HG03103 (cell line): ENCODE results near the gene SLC25A10.
"Not testable (repeated sequence)": the region's sequence is repeated elsewhere in the genome, so short reads cannot be mapped to it uniquely, and the experiment has no call there.

Source experiments
- ATAC-seq: cut with Tn5 transposase; IDR thresholded peaks from one replicate; pipeline ENCODE4 v1.9.1; 2021; ENCODE audit warnings: low read depth; ENCODE audit not compliant: unreplicated experiment

Gene SLC25A10, protein sequence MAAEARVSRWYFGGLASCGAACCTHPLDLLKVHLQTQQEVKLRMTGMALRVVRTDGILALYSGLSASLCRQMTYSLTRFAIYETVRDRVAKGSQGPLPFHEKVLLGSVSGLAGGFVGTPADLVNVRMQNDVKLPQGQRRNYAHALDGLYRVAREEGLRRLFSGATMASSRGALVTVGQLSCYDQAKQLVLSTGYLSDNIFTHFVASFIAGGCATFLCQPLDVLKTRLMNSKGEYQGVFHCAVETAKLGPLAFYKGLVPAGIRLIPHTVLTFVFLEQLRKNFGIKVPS

DNA sequence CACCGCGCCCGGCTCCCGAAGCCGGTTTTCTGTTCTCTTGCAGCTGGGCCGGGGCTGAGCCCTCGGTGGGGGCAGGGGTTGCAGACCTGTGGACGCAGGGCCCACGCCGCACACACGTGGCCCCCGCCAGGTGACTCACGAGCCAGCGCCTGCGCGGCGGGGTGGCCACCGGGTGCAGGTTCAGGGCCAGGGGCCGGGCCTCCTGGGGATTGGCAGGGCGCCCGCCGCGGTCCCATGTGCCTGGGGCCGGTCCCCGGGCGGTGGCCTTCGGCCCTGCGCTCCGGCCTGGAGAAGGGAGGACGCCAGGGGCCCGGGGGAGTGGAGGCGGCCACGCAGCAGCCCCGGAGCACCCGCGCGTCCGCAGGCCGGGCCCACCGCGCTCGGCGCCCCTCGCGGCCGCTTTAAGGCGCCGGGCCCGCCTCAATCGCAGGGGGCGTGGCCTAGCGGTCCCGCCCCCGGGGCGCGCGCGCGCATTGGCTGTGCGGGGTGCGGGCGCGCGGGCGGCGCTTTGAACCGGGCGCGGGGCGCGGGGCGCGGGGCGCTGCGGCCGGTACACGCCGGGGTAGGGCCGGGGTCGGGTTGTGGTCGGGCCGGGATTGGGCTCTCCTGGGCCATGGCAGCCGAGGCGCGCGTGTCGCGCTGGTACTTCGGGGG lies at the start of gene SLC25A10:
Gene SLC25A10, plus strand, starts transcription at position 471 of the 654 bp plus-strand sequence. Its CDS starts 143 bp downstream, at position 614.
- peak; percentile 60 for ATAC-seq

DNA sequence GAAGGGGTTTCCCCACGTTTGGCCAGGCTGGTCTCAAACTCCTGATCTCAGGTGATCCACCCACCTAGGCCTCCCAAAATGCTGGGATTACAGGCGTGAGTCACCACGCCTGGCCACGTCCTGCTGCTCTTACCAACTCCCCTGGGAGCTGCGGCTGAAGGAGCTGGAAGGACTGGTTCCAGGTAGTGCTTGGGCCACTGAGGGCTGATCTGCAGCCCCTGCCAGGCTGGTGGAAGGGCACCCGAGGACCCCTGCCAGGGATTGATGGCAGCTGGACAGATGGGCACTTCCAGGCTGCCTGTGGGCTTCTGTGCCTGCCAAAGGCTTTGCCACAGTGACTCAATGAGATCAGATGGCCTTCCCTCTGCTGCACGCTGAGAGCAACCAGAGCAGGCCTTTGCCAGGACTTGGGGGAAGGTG lies 48.0 kb upstream of the SLC25A10 start:
- ATAC-seq = no peak

DNA sequence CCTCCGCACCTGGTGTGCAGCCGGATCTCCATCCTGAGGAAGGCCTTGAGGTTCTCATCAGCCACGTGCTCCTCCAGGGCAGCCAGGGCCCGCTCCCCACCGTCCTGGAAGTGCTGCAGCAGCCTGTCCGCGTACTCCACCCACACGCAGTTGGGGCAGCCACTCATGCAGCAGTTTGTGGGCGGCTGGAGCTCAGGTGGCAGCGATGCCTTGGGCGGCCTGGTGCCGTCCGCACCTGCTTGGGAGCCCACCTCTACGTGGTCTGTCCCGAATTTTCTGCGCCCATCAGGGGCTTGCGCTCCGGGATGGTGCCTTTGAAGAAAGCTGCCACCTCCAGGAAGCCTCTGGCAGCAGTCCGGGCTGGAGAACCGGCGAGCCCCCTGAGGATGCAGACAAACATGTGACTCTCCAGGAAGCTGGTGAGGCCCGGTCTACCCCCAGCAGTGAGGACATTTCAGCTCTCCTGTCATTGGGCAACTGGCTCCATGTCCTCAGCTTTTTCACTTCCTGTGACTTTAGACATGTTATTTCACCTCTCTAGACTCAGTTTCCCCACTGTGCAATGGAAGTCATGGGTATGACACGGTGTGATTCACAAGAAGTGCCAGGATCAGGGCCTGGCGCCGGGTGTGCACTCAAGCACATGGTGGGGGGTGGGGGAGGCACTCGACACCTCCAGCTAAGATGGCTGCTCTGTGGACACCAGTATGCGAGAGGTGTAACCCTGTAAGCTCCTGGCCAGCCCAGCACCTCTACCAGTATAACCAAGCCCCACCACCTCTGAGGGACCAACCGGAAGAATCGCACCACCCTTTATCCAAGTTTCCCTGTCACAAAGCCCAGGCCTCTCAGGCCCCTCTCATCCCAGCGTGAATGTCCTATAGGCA lies 46.6 kb upstream of the SLC25A10 start:
- ATAC-seq = peak; percentile 17

DNA sequence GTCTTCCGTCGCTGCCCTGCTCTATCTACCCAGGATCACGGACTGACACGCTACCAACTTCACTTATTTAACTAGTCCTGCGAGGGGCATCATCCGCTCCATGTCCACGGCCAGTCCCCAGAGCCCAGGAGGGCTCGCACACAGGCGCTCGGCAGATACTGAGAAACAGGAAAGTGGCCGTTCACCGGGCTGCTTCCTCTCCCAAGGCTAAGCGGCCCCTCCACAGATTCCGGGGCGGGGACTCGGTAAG lies 46.1 kb upstream of the SLC25A10 start:
- ATAC-seq = peak; percentile 3

DNA sequence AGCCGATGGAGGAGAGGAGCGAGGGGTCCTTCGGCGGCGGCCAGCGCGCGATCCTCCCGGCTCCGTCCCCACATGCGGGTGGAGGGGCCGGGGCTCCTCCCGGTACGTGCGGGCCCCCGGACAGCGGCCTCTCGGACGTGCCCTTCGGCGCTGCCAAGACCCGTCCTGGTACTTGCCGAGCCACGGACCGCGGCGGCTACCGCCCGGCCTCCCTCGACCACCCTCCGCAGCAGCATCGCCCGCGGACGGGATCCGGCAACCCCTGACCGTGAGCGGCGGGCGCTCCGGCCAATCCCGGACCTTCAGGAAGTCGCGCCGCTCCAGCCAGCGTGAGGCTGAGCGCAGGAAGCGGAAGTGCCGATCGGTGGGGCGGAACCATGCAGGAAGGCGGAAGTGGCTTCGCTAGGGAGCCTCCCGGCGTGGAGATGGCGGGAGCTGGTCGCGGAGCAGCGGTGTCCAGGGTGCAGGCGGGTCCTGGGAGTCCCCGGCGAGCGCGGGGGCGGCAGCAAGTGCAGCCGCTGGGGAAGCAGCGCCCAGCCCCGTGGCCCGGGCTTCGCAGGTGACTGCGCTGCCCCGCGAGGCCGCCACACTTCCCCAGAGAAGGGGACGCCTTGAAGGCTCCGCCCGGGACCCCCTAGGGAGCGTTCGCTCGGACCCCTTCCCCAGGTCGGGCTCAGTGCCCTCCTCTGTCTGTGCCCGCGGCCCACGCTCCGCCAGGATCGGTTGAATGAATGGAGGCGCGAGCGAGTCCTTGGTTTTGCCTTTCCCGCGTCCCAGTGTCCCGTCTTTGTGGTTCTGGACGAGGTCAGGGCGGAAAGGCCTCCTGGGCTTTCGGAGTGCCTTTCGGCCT lies 45.5 kb upstream of the SLC25A10 start, which contains the start of the genes CCDC137 and OXLD1:
Gene CCDC137, plus strand, starts transcription at position 396 of the 850 bp plus-strand sequence. Its CDS starts 30 bp downstream, at position 426.
Gene OXLD1, minus strand, starts transcription at position 264 of the 850 bp plus-strand sequence. Its CDS starts 28 bp downstream, at position 236.
- peak; percentile 74 for ATAC-seq

DNA sequence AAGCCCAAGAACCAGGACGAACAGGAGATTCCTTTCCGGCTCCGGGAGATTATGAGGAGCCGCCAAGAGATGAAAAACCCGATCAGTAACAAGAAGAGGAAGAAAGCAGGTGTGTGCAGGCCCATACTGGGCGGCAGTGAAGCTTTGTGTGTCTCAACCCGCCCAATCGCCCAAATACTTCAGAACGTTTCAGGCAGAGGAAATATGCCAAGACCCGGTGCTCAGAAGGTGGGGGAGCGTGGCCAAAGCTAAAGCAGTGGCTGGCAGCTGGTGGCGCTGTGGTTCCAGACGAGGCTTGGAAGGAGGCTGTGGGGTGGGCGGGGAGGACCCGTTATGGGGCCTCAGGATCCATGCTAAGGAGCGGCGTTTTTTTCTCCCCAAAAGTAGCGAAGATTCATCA lies 44.3 kb upstream of the SLC25A10 start:
- ATAC-seq = no peak

DNA sequence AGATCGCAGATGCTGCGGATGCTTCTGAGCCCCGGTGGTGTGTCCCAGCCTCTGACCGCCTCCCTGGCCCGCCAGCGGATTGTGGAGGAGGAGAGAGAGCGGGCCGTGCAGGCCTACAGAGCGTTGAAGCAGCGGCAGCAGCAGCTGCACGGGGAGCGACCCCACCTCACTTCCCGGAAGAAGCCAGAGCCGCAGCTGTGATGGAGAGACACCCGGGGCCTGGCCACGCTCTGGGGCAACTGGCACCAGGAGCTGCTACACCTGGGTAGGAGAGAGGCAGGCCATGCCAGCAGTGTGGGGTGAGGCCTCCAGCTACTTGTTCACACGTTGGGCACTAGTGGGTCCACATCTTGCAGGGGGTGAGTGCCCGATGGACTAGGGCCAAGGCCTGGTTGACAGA lies 39.6 kb upstream of the SLC25A10 start:
- no peak for ATAC-seq

DNA sequence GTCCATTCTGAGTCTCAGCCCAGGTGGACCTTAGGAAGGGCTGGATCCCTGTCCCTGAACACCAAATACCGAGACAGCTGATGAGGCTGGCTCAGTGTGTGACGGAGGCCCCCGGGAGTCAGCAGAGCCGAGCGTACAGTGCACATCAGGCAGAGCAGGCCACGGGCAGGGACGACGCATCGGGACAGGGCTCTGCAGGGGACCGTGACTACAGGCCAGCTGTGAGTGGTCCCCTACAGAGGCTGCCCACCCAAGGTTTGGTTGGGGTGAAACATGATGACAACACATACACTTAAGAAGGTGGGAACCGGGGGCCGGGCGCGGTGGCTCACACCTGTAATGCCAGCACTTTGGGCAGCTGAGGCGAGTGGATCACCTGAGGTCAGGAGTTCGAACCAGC lies 39.1 kb upstream of the SLC25A10 start:
- ATAC-seq = no peak

DNA sequence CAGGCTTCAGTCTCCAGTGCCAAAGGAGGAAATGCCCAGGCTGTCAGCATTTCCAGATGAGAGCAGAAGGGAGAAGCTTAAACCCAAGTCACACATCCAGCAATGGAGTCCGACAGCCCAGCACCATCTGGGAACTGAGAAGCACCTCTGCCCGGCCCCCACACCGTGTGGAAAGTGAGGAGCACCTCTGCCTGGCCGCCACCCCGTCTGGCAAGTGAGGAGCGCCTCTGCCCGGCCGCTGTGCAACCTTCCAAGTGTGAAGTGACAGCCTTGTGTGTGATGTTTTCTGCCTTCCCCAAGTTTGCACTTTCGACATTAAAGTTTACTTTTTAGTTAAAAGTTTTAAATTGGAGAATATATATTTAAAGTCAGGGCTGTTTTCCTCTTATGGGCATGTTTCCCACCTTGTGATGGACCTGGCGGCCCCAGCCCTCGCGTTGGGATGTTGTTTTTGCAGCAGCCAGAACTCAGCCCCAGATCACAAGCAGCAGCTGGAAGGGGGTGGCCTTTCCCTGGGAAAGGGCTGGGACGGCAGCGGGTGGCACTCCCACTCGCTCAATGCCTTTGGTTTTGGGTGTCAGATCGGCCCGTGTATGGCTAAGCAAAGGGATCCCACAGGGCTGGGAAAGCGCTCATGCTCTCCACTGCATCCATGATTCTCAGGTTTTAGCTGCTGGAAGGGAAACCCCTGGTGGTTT lies 38.4 kb upstream of the SLC25A10 start:
- ATAC-seq = no peak

DNA sequence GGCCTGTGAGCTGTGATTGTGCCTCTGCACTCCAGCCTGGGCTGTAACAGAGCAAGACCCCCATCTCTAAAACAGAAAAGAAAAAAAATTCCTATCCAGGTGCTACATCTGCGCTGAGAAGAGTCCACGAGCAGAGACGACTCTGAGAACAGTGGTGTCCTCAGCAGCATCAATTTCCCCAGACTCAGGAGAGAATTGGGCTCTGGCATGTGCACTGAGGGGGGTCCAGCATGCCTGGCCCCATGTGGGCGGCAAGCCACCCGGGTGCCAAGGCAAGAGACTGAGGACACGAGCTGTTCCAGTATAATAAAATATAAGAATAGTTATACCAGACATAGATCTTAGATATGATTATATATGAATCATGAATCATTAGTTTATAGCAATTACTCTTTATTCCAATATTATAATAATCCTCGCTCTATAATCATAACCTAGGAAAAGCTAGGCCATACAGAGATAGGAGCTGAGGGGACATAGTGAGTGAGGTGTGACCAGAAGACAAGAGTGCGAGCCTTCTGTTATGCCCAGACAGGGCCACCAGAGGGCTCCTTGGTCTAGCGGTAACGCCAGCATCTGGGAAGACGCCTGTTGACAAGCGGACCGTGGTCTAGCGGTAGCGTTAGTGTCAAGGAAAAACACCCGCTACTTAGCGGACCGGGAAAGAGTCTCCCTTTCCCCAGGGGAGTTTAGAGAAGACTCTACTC lies 36.4 kb upstream of the SLC25A10 start:
- not testable (repeated sequence) for ATAC-seq

DNA sequence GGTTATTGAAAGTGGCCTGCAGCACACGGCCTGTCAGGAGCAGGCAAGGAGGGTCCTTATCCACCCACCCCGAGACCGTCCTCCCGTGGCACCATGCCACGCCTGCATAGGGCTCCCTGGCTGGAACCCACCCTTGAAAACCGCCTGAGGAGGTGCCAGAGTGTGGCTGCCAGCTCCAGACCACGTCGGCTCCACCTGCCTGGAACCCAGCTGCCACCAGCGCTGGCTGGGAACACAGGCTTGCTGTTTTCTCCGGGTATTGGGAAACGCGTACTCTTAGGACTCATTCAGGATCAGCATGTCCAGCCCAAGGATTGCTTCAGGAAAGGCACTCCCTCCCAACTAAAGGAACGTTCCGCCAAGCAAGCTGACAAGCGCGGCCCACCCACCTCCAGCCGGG lies 35.2 kb upstream of the SLC25A10 start:
- no peak for ATAC-seq

DNA sequence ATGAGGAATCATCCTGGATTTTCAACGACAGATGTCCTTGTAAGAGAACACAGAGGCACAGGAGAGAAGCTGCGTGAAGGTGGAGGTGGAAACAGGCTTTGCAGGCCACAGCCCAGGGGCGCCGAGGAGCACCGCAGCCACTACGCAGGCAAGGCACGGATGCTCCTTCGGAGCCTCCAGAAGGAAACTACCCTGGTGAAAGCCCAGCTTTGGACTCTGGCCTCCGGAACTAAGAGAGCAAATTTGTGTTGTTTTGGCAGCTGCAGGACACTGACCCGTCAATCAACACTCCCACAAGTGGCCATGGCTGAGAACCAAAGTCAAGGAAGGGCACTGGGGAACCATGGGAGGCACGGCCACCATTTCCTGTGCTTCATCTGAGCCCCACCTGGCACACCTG lies 31.9 kb upstream of the SLC25A10 start:
- ATAC-seq = no peak

DNA sequence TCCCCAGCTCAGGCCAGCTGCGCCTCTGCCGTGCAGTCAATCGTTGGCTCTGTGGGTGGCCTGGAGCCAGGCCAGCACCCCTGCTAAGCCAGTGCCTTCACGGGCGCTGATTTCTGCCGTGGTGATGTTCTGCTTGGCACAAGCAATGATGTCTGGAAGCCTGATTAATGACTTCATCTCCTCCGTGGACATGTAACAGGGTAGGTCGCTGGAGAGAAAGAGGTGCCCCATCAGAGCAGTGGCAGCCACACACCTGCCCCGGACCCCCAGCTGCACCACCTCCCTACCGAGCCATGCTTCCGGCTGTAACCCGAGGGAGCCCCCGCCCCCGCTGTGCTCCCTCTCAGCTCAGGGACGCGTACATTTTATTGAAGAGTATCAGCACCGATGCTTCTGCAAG lies 30.4 kb upstream of the SLC25A10 start:
- no peak for ATAC-seq

DNA sequence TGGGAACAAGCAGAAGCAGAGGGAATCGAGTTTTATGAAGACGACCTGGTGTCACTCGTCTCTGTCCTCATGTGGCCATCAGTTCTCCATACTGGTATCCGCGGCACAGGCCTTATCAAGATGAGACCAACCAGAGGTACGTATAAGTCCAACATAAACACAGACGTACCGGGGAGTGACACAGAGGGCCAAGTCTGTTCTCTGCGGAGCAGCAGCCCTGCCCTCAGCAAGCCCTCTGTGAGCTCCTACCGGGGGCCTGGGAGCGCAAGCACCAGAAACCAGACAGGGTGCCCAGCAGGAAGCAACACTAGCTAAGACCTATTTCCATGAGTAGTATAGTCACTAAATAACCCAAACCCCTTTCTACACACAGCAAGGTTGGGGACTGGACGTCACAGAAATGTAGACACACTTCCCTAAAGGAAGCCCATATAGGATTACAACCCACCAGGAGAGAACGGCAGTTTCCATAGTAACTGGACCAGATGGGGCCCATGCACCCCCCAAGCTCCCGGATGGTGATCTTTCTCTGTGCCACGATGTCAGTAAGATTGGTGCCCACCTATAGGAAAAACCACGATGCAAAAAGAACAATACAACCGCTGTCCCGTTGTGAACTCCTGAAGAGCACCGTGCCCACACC lies 29.4 kb upstream of the SLC25A10 start:
- no peak for ATAC-seq

DNA sequence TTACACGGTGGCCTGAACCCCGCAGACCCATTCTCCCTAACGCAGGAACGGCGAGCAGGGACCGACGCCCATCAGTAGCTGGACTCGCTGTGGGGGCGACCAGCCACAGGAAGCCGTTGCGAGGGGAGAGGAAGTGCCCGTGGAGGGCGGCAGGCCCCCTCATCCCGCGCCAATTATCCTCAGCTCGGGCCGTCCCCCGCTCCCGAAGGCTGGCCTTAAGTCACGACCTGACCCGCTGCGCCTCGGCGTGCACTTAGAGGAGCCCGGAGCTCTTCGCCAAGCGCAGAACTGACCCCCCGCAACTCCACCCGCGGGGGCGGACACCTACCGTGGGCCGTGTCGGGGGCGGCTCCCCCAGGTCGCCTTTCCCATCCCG lies 28.9 kb upstream of the SLC25A10 start:
- ATAC-seq = peak; percentile 17

DNA sequence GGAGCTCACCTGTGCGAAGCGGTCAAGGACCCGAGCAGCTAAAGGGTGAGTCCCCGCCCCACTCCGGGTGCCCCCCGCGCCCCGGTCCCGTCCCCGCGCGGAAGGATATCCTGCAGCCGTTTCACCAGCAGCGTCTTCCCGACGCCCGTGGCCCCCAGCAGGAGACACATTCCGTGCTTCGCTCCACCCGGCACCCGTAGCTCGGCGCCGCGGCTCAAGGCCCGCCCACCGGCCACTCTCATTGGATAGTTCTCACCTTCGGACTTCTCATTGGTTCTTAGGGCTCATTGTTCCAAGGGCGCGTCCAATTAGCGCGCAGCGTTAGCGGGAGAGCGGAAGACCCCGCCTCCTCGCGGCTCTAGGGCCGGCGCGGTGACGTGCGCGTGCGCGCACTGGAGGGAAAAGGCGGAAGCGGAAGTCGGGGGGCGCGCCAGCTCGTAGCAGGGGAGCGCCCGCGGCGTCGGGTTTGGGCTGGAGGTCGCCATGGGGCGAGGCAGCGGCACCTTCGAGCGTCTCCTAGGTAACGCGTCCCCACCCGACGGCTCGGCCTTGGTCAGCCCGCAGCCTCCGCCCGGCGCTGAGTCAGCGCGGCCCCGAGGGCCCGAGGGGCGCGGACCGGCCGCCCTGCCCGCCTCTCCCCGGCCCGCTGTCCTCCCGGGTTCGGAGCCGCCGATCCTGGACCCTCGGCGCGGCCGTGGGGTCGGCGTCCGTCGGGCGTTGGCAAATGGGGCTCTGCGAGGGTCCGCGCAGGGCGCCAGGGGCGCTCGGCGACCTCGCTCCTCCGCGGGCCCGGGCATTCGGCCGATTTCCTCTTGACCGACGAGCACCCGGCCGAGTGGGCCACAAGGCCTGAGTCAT lies 28.3 kb upstream of the SLC25A10 start, which contains the start of the genes ARL16 and HGS:
Gene ARL16, minus strand, starts transcription at position 214 of the 858 bp plus-strand sequence. Its CDS starts 44 bp downstream, at position 170.
Gene HGS, plus strand, starts transcription at position 428 of the 858 bp plus-strand sequence. Its CDS starts 56 bp downstream, at position 484.
- ATAC-seq = peak; percentile 92

DNA sequence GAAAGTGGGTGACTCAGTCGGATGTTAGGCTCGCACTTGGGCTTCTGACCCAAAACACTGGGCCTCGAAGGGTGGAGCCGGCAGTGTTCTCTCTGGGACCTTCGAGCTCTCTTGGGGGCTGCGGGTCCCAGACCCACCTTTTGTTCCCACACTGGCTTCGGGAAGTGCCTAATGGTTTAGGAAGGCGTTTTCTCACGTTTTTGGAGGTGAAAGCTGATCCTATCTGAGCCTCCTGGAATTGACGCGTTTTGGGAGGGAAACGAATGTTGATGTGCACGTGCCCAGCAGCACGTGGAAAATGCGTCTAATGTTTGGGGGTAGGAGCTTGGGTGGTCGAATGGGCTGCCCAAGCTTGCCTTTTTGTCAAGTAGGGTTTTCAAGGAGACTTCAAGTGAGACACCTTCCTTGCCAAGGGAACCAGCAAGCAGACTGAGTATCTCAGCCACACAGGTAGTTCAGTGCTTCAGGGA lies 27.6 kb upstream of the SLC25A10 start:
- ATAC-seq = no peak
